Effector CD8-positive, alpha-beta T cell (primary cell): ENCODE results near the gene TEX53.

Experiments
- DNase-seq: peaks from one replicate; lab custom pipeline; 2025; lab: John Stamatoyannopoulos, UW

The TEX53 gene

GRCh38 chr9:114641967-114642366 is 15.6 kb downstream of the TEX53 start:
- no peak for DNase-seq

GRCh38 chr9:114638404-114638803 is 19.2 kb downstream of the TEX53 start:
- no peak for DNase-seq

- DNase-seq = no peak
Observed at GRCh38 chr9:114634387-114634786, 23.2 kb downstream of the TEX53 start.

GRCh38 chr9:114633438-114634089 is 24.0 kb downstream of the TEX53 start:
- DNase-seq = no peak

GRCh38 chr9:114631166-114631565 is 26.4 kb downstream of the TEX53 start:
- DNase-seq = no peak

GRCh38 chr9:114629563-114630090 is 28.0 kb downstream of the TEX53 start:
- no peak for DNase-seq

- no peak for DNase-seq
Observed at GRCh38 chr9:114627553-114627952, 30.1 kb downstream of the TEX53 start.

- DNase-seq = no peak
Observed at GRCh38 chr9:114626415-114627020, 31.1 kb downstream of the TEX53 start.

GRCh38 chr9:114624677-114625076 is 32.9 kb downstream of the TEX53 start:
- DNase-seq = no peak

- DNase-seq = no peak
Observed at GRCh38 chr9:114621975-114622609, 35.5 kb downstream of the TEX53 start.

GRCh38 chr9:114621561-114621960 is 36.0 kb downstream of the TEX53 start:
- DNase-seq = no peak

GRCh38 chr9:114619191-114619761 is 38.3 kb downstream of the TEX53 start:
- peak; percentile 3 for DNase-seq

- DNase-seq = no peak
Observed at GRCh38 chr9:114616684-114617520, 40.7 kb downstream of the TEX53 start.

- no peak for DNase-seq
Observed at GRCh38 chr9:114614373-114614772, 43.2 kb downstream of the TEX53 start.

GRCh38 chr9:114613919-114614318 is 43.7 kb downstream of the TEX53 start:
- no peak for DNase-seq

- DNase-seq = no peak
Observed at GRCh38 chr9:114613087-114613486, 44.5 kb downstream of the TEX53 start.

GRCh38 chr9:114612272-114612923 is 45.2 kb downstream of the TEX53 start:
- DNase-seq = no peak

- DNase-seq = no peak
Observed at GRCh38 chr9:114611516-114612271, 45.9 kb downstream of the TEX53 start.

- DNase-seq = no peak
Observed at GRCh38 chr9:114608525-114608796, 49.1 kb downstream of the TEX53 start.

- no peak for DNase-seq
Observed at GRCh38 chr9:114607671-114608524, 49.7 kb downstream of the TEX53 start.
